Ascending aorta (tissue), 2 donors: ENCODE results near the gene PCED1A. TPM values are rescaled to one million over a fixed set of nuclear protein-coding genes. Genes with fewer than 3 reads are reported as not detected.

Source experiments
- DNase-seq, 2 donors: peaks; one replicate each; pipeline ENCODE4 v3.0.0-alpha.2; 2019; ENCODE audit warnings: low spot score in 2 of 2
- H3K27ac ChIP-seq, 2 donors: fragments of 200-600 bp; sonication (generic); one replicate each; pipeline ENCODE4 v1.5.1; 2016 to 2017; ENCODE audit warnings: mild to moderate bottlenecking in 1 of 2
- H3K27me3 ChIP-seq: fragments of 200-600 bp; sonication (generic); one replicate; pipeline ENCODE4 v1.5.1; 2017
- H3K36me3 ChIP-seq, 2 donors: fragments of 200-600 bp; sonication (generic); one replicate each; pipeline ENCODE4 v1.5.1; 2016
- H3K4me1 ChIP-seq, 2 donors: fragments of 200-600 bp; sonication (generic); one replicate each; pipeline ENCODE4 v1.5.1; 2016 to 2017; ENCODE audit warnings: mild to moderate bottlenecking in 1 of 2
- H3K4me3 ChIP-seq, 2 donors: fragments of 200-600 bp; sonication (generic); one replicate each; pipeline ENCODE4 v1.5.1; 2016 to 2017; ENCODE audit warnings: mild to moderate bottlenecking in 1 of 2
- H3K9me3 ChIP-seq, 2 donors: fragments of 200-600 bp; sonication (generic); one replicate each; pipeline ENCODE4 v1.5.1; 2016
- CTCF ChIP-seq, 3 experiments: fragments of 200-600 bp in 2 of 3; fragments of 450-650 bp in 1 of 3; sonication (generic) in 2 of 3; IDR thresholded peaks; one replicate each; pipeline ENCODE4 v1.5.1; 2016 to 2019; ENCODE audit warnings: antibody characterized with exemption in 3 of 3, mild to moderate bottlenecking in 1 of 3, moderate library complexity in 1 of 3
- intact Hi-C: fragments of 100-400 bp; cut with DNase I; formaldehyde crosslinking; loops from one replicate; pipeline ENCODE4 v1.15.1; 2023
- total RNA-seq: library from RNA; depleted of rRNA; stranded (reverse); fragments of >200 nt; gene quantifications from one replicate; pipeline ENCODE4 v1.1.0, GENCODE V29; 2016

Gene PCED1A
- total RNA-seq, 1 donor from 2014 or later = 49.7 TPM

- TF ChIP-seq CTCF (IDR thresholded peaks at IDR 0.05) = no peak
- H3K4me1 ChIP-seq = no peaks in the 10 kb centered on the region
- H3K4me3 ChIP-seq = peak within 1 kb of the TSS; percentile 32 to 53
- H3K27me3 ChIP-seq = peaks cover 10% of the 10 kb centered on the region
- no peaks in the 10 kb centered on the region for H3K36me3 ChIP-seq
- no peak for DNase-seq
- no peak within 1 kb of the TSS for H3K27ac ChIP-seq
- intact Hi-C loops = no loop called here
- no peaks in the 10 kb centered on the region for H3K9me3 ChIP-seq
Observed at GRCh38 chr20:2800521-2801285, 39.8 kb downstream of the PCED1A start, which contains the start of gene CPXM1. Gene CPXM1 (minus strand): TSS chr20:2800627. CDS start chr20:2800572, 55 bp downstream.

GRCh38 chr20:2799688-2800520 lies 40.6 kb downstream of the PCED1A start:
- no peak for TF ChIP-seq CTCF (IDR thresholded peaks at IDR 0.05)
- Histone ChIP-seq H3K27ac (no peak overlapping the region), H3K27me3 (peaks cover 4% of the 10 kb centered on the region), H3K9me3 (no peaks in the 10 kb centered on the region), H3K4me3 (peak overlapping the region; percentile 32 to 53), H3K36me3 (no peaks in the 10 kb centered on the region), H3K4me1 (no peaks in the 10 kb centered on the region)
- intact Hi-C loops = no loop called here
- DNase-seq = no peak

GRCh38 chr20:2799271-2799670 lies 41.2 kb downstream of the PCED1A start:
- no peaks in the 10 kb centered on the region for H3K9me3 ChIP-seq
- H3K4me1 ChIP-seq = no peaks in the 10 kb centered on the region
- H3K27ac ChIP-seq = no peak overlapping the region
- no peak for DNase-seq
- peak overlapping the region in 1 of 2 donors; percentile 53 for H3K4me3 ChIP-seq
- peaks cover 4% of the 10 kb centered on the region for H3K27me3 ChIP-seq
- intact Hi-C loops = no loop called here
- no peak for TF ChIP-seq CTCF (IDR thresholded peaks at IDR 0.05)
- no peaks in the 10 kb centered on the region for H3K36me3 ChIP-seq

GRCh38 chr20:2798814-2799213 lies 41.6 kb downstream of the PCED1A start:
- Histone ChIP-seq H3K4me3 (no peak overlapping the region), H3K27me3 (peaks cover 4% of the 10 kb centered on the region), H3K4me1 (no peaks in the 10 kb centered on the region), H3K27ac (no peak overlapping the region), H3K36me3 (no peaks in the 10 kb centered on the region), H3K9me3 (no peaks in the 10 kb centered on the region)
- DNase-seq = no peak
- intact Hi-C loops = no loop called here
- TF ChIP-seq CTCF (IDR thresholded peaks at IDR 0.05) = no peak

- no peak for TF ChIP-seq CTCF (IDR thresholded peaks at IDR 0.05)
- Histone ChIP-seq H3K36me3 (no peaks in the 10 kb centered on the region), H3K9me3 (no peaks in the 10 kb centered on the region), H3K27ac (no peak overlapping the region), H3K27me3 (peaks cover 4% of the 10 kb centered on the region), H3K4me3 (no peak overlapping the region), H3K4me1 (no peaks in the 10 kb centered on the region)
- intact Hi-C loops = no loop called here
- DNase-seq = no peak
Observed at GRCh38 chr20:2798095-2798805, 42.2 kb downstream of the PCED1A start.
